Memory B cell (primary cell): ENCODE data around the gene EIF2B2.
A peak's percentile ranks its signal among the peaks of the same experiment; 100 is the strongest.
"Not testable (repeated sequence)": the region's sequence is repeated elsewhere in the genome, so short reads cannot be mapped to it uniquely, and the experiment has no call there.

ENCODE experiments used
- ATAC-seq: fragments of 150-1000 bp; cut with Tn5 transposase; 2 replicates; pipeline ENCODE4 v1.10.0; 2021; ENCODE audit warnings: low read depth, mild to moderate bottlenecking, moderate library complexity
- DNase-seq, 2 donors: peaks; one replicate each; pipeline ENCODE4 v3.0.0; 2022; ENCODE audit warnings: low spot score in 2 of 2
- H3K27ac Mint-ChIP-seq: one replicate; pipeline ENCODE4 v1.8.0; 2022; ENCODE audit warnings: mild to moderate bottlenecking, moderate library complexity, mixed read lengths
- H3K27me3 Mint-ChIP-seq: one replicate; pipeline ENCODE4 v1.8.0; 2022; ENCODE audit warnings: mixed read lengths
- H3K36me3 Mint-ChIP-seq: one replicate; pipeline ENCODE4 v1.8.0; 2022; ENCODE audit warnings: mild to moderate bottlenecking, mixed read lengths
- H3K4me1 Mint-ChIP-seq: one replicate; pipeline ENCODE4 v1.8.0; 2022; ENCODE audit warnings: mixed read lengths
- H3K4me3 Mint-ChIP-seq: one replicate; pipeline ENCODE4 v1.8.0; 2022; ENCODE audit warnings: mild to moderate bottlenecking, moderate library complexity, mixed read lengths
- H3K9me3 Mint-ChIP-seq: one replicate; pipeline ENCODE4 v1.8.0; 2022; ENCODE audit warnings: mixed read lengths

EIF2B2 gene

DNA sequence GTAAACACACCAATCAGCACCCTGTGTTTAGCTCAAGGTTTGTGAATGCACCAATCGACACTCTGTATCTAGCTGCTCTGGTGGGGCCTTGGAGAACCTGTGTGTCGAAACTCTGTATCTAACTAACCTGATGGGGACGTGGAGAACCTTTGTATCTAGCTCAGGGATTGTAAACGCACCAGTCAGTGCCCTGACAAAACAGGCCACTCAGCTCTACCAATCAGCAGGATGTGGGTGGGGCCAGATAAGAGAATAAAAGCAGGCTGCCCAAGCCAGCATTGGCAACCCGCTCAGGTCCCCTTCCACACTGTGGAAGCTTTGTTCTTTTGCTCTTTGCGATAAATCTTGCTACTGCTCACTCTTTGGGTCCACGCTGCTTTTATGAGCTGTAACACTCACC is 6.9 kb upstream of the EIF2B2 start:
- H3K4me1 Mint-ChIP-seq, ATAC-seq, H3K27me3 Mint-ChIP-seq, DNase-seq, H3K27ac Mint-ChIP-seq, H3K36me3 Mint-ChIP-seq, H3K9me3 Mint-ChIP-seq, H3K4me3 Mint-ChIP-seq: not testable (repeated sequence)

DNA sequence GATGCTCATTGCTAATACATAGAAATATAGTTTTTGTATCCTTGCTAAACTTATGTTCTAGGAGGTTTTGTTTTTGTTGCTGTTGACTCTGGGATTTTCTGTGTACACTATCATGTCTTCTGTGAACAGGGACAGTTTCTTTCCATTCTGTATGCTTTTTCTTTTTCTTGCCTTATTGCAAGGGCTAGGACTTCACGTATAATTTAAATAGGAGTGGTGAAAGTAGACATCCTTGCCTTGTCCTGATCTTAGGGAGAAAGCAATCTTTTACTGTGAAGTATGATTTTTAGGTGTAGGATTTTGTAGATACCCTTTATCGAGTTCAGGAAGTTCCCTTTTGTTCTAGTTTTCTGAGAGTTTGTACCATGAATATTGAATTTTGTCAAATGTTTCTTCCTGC is 1.5 kb upstream of the EIF2B2 start:
- no peak overlapping the region for H3K4me3 Mint-ChIP-seq
- no peak for DNase-seq
- no peaks in the 10 kb centered on the region for H3K9me3 Mint-ChIP-seq
- no peak for ATAC-seq
- H3K27me3 Mint-ChIP-seq: no peaks in the 10 kb centered on the region
- H3K27ac Mint-ChIP-seq: peak overlapping the region; percentile 99
- H3K36me3 Mint-ChIP-seq: peaks cover 9% of the 10 kb centered on the region
- H3K4me1 Mint-ChIP-seq: peaks cover 13% of the 10 kb centered on the region

DNA sequence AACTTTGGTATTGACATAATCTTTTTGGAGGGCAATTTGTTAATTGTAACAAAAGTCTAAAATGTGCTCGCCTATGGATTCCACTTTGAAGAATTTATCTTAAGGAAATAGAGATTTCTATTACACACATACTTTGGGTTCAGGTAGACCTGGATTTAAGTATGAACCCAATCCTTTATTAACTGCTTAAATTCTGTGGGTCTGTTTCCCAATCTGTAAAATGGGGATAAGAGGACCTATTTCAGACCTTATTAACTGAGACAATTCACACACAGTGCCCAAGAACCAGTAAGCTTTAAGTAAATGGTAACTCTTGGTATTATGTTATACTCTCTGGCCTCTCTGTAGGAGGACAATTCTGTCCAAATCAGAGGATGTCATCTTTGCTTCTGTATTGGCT is 822 bp upstream of the EIF2B2 start:
- no peak for ATAC-seq
- H3K36me3 Mint-ChIP-seq: peaks cover 12% of the 10 kb centered on the region
- H3K4me1 Mint-ChIP-seq: peaks cover 13% of the 10 kb centered on the region
- DNase-seq: no peak
- no peaks in the 10 kb centered on the region for H3K27me3 Mint-ChIP-seq
- peak overlapping the region; percentile 96 for H3K4me3 Mint-ChIP-seq
- peak overlapping the region; percentile 99 for H3K27ac Mint-ChIP-seq
- no peaks in the 10 kb centered on the region for H3K9me3 Mint-ChIP-seq

DNA sequence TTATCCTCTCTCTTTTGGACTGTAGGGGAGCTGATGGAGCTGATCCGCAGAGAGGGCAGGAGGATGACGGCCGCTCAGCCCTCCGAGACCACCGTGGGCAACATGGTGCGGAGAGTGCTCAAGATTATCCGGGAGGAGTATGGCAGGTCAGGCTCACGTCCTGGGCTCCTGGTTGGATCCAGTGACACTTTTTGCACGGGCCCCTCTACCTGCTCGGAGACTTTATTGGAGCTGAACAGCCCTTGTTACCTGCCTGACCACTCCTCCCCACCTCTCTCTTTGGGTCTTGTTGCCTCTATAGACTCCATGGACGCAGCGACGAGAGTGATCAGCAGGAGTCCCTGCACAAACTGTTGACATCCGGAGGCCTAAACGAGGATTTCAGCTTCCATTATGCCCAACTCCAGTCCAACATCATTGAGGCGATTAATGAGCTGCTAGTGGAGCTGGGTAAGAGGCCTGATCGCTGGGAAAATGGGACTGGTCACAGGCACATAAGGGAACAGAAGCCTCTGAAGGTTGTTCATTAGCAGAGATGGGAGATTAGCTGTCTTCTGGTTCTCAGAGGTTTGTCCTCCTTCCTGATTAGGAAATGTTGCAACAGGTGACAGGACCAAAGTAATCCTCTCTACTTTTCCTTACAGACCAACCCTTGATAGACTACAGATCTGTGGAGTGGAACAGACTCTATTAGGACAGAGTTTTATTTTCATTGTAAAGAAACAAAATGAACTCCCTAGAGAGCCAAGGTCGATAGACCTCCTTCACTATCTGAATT is 718 bp downstream of the EIF2B2 start:
- Mint-ChIP-seq H3K27ac (peak overlapping the region; percentile 99), H3K4me3 (peak overlapping the region; percentile 96), H3K9me3 (no peaks in the 10 kb centered on the region), H3K4me1 (peaks cover 15% of the 10 kb centered on the region), H3K27me3 (no peaks in the 10 kb centered on the region), H3K36me3 (peaks cover 19% of the 10 kb centered on the region)
- ATAC-seq: no peak
- DNase-seq: peak in 1 of 2 donors; percentile 18

DNA sequence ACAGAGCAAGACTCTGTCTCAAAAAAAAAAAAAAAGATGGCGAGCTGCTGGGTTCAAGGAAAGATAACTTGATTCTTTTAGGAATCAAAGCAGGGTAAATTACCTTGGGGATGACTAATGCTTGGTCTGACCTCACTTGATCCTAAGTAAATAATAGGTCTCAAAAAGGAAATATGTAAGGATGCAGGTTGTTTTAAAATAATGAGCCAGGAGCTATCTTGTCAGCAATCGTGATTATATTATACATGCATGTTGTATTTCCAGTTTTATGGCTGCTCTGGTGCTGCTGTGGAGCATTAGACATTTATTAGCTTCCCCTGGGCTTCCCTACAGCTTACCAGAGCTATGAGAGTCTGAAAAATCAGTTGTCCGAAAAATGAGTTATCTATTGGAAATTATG is 2.6 kb downstream of the EIF2B2 start:
- ATAC-seq (no peak), DNase-seq (no peak)
- Mint-ChIP-seq H3K27ac (no peak overlapping the region), H3K36me3 (peaks cover 27% of the 10 kb centered on the region), H3K9me3 (no peaks in the 10 kb centered on the region), H3K4me3 (no peak overlapping the region), H3K27me3 (no peaks in the 10 kb centered on the region), H3K4me1 (peaks cover 15% of the 10 kb centered on the region)

DNA sequence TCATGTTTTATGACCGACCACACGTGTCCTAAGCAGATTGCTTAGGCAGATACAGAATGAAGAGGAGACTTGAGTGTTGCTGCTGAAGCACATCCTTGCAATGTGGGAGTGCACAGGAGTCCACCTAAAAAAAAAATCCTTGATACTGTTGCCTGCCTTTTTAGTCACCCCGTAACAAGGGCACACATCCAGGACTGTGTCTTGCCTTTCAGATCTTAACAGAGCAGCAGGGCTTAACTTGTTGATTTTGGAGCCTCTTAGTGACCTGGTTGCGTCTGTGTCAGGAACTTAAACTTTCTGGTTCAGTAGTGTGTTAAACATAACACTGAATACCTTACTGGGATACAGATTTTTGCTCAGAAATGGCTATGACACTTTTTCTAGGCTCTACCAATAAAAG is 6.5 kb downstream of the EIF2B2 start:
- Mint-ChIP-seq H3K36me3 (peaks cover 30% of the 10 kb centered on the region), H3K4me1 (peaks cover 4% of the 10 kb centered on the region)
- no peak for DNase-seq

DNA sequence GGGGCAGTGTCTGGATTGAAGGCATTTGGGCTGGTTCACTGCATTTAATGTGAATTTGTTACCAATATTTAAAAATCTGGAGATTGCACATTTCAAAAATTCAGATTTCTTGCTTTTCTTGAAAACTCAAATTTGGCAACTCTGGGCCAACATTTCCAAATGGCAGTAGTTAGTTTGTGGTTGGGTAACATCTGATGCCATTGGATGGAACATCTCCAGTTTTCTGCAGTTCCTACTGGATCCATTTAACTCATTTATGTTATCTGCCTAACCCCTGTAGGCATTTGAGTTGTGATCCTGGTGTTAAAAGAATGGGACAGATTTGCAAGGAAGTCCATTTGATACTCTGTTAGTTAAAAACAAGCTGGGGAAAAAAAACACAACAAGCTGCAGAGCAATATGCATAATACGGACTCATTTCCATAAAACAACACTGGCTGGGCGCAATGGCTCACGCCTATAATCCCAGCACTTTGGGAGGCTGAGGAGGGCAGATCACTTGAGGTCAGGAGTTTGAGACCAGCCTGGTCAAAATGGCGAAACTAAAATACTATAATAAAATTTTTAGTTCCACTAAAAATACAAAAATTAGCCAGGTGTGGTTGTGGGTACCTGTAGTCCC is 7.9 kb downstream of the EIF2B2 start:
- Mint-ChIP-seq H3K36me3 (peaks cover 23% of the 10 kb centered on the region), H3K4me3 (no peak overlapping the region), H3K27me3 (no peaks in the 10 kb centered on the region), H3K9me3 (no peaks in the 10 kb centered on the region), H3K4me1 (peaks cover 2% of the 10 kb centered on the region), H3K27ac (no peak overlapping the region)
- DNase-seq (no peak), ATAC-seq (no peak)

More for the DNA sequence above, 6.5 kb downstream of the EIF2B2 start:
- Mint-ChIP-seq H3K27me3 (no peaks in the 10 kb centered on the region), H3K9me3 (no peaks in the 10 kb centered on the region), H3K27ac (no peak overlapping the region), H3K4me3 (no peak overlapping the region)
- no peak for ATAC-seq

DNA sequence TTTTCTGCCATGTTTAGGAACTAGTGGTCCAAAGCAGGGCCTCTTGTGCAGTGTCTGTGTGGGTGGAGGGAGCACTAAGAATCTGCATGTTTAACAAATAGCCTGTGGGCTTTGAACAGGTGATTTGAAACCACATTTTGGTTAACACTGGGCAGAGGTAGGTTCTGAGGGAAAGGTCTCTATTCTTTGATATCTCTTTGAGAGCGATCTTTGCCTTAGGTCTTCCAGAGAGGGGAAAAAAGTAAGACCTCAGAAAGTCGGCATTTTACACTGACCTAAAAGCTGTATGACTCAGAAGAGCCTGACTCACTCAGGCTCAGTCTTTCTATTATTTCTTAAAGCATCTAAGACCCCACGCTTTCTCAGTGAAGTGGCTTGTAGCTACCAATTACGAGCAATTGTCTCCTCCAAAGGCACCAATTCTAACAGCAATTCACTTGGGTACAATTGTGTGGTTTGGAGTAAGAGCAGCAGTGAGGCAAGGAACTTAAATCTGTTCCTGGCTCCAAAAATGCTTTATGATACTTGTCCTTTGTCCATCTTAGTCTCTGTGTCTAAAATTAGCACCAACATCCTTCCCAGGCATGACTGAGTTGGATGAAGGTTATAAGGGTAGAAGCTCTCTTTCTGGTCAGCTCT is 8.8 kb downstream of the EIF2B2 start:
- peaks cover 2% of the 10 kb centered on the region for H3K4me1 Mint-ChIP-seq
- ATAC-seq (no peak), DNase-seq (no peak)
- no peak overlapping the region for H3K27ac Mint-ChIP-seq
- H3K27me3 Mint-ChIP-seq: no peaks in the 10 kb centered on the region
- H3K36me3 Mint-ChIP-seq: peaks cover 24% of the 10 kb centered on the region
- H3K4me3 Mint-ChIP-seq: no peak overlapping the region
- H3K9me3 Mint-ChIP-seq: no peaks in the 10 kb centered on the region

DNA sequence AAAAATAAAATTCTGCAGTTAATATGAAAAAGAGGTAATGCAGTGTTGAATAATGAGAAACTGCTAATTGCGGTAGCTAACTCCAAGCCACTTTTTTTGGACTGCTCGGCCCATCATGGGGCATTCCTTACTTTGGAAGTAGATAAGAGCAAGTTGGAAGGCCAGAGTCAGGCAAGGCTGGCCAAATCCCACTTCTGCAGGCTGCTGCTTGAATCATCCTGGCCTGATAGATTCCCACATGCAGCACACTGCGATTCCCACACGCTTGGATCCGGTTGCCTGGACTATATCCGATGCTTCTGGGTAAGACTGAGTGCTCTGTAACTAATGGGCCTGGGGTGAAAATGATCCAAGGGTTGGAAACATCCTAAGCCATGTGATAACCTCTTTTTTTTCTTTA is 10.6 kb downstream of the EIF2B2 start:
- Mint-ChIP-seq H3K4me3 (no peak overlapping the region), H3K27ac (no peak overlapping the region), H3K4me1 (no peaks in the 10 kb centered on the region), H3K36me3 (peaks cover 18% of the 10 kb centered on the region), H3K27me3 (no peaks in the 10 kb centered on the region), H3K9me3 (no peaks in the 10 kb centered on the region)
- no peak for ATAC-seq
- no peak for DNase-seq

DNA sequence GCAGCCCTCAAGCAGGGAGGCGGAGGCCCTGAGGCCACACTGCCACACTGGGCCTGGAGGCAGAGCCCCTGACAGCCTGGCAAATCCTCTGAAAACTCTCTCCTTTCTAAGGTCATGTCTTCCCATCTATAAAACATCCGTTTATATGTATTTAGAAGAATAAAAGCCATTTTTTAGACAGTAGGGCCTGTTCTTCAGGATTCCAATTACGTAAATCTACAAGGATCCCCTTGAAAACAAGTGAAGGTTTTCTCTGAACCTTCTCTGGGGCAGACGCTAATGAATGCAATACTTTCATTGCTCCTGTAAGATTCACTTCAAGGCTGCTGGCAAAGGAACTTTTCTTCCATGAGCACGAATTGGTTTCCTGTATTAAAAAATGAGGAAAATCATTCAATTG is 12.8 kb downstream of the EIF2B2 start:
- H3K36me3 Mint-ChIP-seq: peaks cover 17% of the 10 kb centered on the region
- no peak overlapping the region for H3K4me3 Mint-ChIP-seq
- ATAC-seq (no peak), DNase-seq (no peak)
- H3K9me3 Mint-ChIP-seq: no peaks in the 10 kb centered on the region
- H3K4me1 Mint-ChIP-seq: no peaks in the 10 kb centered on the region
- H3K27me3 Mint-ChIP-seq: no peaks in the 10 kb centered on the region
- H3K27ac Mint-ChIP-seq: no peak overlapping the region

DNA sequence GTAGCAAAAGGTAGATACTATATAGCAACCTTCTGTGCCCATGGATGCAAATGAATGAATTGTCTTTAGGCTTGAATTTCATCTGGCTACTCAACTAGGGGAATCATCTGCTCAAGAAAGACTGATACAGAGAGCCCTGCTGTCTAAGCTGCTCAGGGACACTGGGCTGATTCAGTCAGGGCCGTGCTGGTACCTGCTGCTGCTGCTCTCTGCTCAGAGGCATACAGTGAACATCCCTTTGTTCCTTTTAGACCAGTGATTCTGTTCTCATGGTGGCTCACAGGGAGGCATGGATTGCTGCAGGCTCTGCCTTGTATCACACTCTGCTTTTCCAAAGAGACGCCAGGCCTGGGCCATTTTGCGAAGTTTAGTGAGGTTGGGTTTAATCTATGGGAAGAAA is 14.1 kb downstream of the EIF2B2 start:
- Mint-ChIP-seq H3K27me3 (no peaks in the 10 kb centered on the region), H3K36me3 (peaks cover 21% of the 10 kb centered on the region), H3K9me3 (no peaks in the 10 kb centered on the region), H3K4me1 (no peaks in the 10 kb centered on the region), H3K27ac (no peak overlapping the region), H3K4me3 (no peak overlapping the region)
- ATAC-seq (no peak), DNase-seq (no peak)

DNA sequence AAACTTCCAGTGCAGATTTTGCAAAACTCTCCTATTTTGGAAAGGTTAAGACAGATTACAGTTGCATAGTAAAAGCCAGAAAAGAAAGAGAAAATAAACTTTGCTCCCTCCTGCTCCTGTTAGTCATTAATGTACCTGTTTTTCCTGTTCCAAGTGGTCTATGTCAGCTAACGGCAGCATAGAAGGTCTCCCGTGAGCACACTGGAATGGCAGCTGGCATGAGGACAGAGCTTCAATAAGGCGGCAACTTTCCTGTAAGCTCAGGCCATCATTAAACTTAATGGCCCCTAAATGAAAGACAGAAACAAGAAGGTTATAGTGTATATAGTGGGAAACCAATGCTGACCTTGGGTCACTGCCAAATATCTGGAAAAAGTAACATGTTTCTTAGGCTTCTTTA is 16.0 kb downstream of the EIF2B2 start:
- H3K27me3 Mint-ChIP-seq: no peaks in the 10 kb centered on the region
- H3K9me3 Mint-ChIP-seq: no peaks in the 10 kb centered on the region
- H3K36me3 Mint-ChIP-seq: peaks cover 24% of the 10 kb centered on the region
- H3K4me3 Mint-ChIP-seq: no peak overlapping the region
- ATAC-seq (no peak), DNase-seq (no peak)
- H3K4me1 Mint-ChIP-seq: no peaks in the 10 kb centered on the region
- no peak overlapping the region for H3K27ac Mint-ChIP-seq

DNA sequence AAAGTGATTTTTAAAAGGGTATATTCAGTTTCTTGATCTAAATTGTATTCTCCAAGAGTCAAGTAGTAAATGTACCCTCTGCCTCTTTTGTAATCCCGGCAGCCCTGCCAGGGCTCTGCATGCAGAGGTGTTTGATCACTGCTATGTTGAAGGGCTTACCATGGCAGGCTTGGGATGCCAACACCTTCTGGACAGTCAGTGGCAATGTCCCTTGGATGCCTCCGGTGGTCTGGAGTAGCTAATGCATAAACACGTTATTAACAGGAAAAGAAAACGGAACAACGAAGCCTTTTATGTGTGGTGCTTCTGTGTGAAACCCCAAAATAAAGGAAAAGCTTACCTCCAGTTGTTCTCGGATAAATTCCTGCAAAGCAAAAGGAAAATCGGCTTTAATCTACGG is 19.9 kb downstream of the EIF2B2 start:
- Mint-ChIP-seq H3K4me3 (no peak overlapping the region), H3K9me3 (no peaks in the 10 kb centered on the region), H3K27me3 (no peaks in the 10 kb centered on the region), H3K27ac (no peak overlapping the region), H3K36me3 (peaks cover 15% of the 10 kb centered on the region), H3K4me1 (no peaks in the 10 kb centered on the region)
- ATAC-seq (no peak), DNase-seq (no peak)

DNA sequence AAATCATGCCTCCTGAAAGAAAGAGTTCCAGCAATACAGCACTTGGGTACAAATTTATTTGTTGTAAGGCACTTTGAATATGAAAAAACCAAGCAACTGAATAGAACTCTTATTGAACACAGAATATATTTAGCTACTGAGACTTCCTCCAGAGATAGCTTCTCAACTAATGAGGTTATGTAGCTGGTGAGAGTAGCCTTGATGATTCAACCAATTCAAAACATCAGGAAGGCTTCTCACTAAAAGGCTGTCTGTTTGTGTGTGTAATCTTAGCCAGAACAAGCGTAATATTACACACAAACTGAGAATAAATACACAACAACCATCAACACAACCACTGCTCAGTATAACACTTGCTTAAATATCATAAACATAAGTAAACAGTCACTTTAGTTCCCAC is 20.4 kb downstream of the EIF2B2 start:
- ATAC-seq: no peak
- Mint-ChIP-seq H3K36me3 (peaks cover 16% of the 10 kb centered on the region), H3K27ac (no peak overlapping the region), H3K4me1 (no peaks in the 10 kb centered on the region), H3K9me3 (no peaks in the 10 kb centered on the region), H3K27me3 (no peaks in the 10 kb centered on the region), H3K4me3 (no peak overlapping the region)
- DNase-seq: no peak
